ENCODE data around the gene PCDHB6.

DNA sequence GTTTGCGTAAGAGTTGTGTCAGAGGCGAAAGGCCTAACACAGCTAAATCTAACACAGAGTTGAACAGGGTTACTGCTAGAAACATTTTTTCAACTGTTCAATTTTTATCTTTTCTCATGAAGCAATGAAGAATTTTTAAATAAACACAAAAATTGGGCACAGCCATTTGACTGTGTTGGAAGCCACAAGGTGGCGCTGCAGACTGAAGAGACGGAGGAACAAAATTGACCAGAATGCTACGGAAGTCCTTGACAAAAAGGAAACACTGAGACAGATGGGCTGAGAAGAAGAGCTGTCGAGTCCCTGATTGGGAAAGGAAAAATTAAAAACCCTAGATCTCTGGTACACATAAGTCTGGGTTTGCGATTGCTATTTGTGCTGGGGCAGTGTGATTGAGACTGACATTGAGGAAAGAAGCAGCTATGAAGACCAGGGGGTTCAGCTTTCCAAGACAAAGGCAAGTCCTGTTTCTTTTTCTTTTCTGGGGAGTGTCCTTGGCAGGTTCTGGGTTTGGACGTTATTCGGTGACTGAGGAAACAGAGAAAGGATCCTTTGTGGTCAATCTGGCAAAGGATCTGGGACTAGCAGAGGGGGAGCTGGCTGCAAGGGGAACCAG is 37.1 kb downstream of the PCDHB6 start, which contains the start of gene PCDHB9:
- TF ChIP-seq, protein P1, sequence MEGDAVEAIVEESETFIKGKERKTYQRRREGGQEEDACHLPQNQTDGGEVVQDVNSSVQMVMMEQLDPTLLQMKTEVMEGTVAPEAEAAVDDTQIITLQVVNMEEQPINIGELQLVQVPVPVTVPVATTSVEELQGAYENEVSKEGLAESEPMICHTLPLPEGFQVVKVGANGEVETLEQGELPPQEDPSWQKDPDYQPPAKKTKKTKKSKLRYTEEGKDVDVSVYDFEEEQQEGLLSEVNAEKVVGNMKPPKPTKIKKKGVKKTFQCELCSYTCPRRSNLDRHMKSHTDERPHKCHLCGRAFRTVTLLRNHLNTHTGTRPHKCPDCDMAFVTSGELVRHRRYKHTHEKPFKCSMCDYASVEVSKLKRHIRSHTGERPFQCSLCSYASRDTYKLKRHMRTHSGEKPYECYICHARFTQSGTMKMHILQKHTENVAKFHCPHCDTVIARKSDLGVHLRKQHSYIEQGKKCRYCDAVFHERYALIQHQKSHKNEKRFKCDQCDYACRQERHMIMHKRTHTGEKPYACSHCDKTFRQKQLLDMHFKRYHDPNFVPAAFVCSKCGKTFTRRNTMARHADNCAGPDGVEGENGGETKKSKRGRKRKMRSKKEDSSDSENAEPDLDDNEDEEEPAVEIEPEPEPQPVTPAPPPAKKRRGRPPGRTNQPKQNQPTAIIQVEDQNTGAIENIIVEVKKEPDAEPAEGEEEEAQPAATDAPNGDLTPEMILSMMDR (IDR thresholded peaks at IDR 0.05) = peak; percentile 89
- TF ChIP-seq, protein P2, sequence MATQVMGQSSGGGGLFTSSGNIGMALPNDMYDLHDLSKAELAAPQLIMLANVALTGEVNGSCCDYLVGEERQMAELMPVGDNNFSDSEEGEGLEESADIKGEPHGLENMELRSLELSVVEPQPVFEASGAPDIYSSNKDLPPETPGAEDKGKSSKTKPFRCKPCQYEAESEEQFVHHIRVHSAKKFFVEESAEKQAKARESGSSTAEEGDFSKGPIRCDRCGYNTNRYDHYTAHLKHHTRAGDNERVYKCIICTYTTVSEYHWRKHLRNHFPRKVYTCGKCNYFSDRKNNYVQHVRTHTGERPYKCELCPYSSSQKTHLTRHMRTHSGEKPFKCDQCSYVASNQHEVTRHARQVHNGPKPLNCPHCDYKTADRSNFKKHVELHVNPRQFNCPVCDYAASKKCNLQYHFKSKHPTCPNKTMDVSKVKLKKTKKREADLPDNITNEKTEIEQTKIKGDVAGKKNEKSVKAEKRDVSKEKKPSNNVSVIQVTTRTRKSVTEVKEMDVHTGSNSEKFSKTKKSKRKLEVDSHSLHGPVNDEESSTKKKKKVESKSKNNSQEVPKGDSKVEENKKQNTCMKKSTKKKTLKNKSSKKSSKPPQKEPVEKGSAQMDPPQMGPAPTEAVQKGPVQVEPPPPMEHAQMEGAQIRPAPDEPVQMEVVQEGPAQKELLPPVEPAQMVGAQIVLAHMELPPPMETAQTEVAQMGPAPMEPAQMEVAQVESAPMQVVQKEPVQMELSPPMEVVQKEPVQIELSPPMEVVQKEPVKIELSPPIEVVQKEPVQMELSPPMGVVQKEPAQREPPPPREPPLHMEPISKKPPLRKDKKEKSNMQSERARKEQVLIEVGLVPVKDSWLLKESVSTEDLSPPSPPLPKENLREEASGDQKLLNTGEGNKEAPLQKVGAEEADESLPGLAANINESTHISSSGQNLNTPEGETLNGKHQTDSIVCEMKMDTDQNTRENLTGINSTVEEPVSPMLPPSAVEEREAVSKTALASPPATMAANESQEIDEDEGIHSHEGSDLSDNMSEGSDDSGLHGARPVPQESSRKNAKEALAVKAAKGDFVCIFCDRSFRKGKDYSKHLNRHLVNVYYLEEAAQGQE (IDR thresholded peaks at IDR 0.05; ENCODE audit: insufficient read depth in 1 of 2, low read depth in 2 of 2, low read length in 1 of 2) = no peak

Measured in Panc1 (cell line).